Upper lobe of left lung (tissue), 4 donors: ENCODE data around the gene FBXL7.

Experiments used
- POLR2A ChIP-seq, 4 donors: fragments of 450-650 bp; IDR thresholded peaks; one replicate each; pipeline ENCODE4 v1.5.1; 2016 to 2017; ENCODE audit warnings: antibody characterized with exemption in 4 of 4, mild to moderate bottlenecking in 2 of 4
- TF ChIP-seq, protein P1 (sequence below), 6 experiments: fragments of 450-650 bp in 4 of 6; fragments of 200-600 bp in 2 of 6; sonication (generic) in 2 of 6; IDR thresholded peaks; one replicate each; pipeline ENCODE4 v1.5.1; 2016 to 2019; ENCODE audit warnings: antibody characterized with exemption in 6 of 6

DNA sequence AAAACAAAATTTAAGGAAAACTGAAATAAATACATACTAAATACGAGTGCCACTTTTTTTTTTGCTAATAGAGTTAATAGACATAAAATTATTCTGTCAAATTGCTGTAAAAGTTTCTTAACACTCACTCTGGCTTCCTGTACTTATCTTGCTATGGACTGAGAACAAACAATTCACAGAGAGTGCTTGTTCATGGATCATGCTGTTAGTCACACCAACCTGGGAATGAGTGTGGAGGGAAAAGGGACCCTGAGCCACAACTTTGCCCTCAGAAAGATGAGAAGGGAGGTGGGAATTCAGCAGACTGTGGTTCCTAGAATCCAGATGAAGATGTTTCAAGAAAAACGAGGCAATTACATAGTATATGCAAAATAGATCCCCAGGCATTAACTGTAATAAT is 246.9 kb downstream of the FBXL7 start:
- TF ChIP-seq, protein P1, sequence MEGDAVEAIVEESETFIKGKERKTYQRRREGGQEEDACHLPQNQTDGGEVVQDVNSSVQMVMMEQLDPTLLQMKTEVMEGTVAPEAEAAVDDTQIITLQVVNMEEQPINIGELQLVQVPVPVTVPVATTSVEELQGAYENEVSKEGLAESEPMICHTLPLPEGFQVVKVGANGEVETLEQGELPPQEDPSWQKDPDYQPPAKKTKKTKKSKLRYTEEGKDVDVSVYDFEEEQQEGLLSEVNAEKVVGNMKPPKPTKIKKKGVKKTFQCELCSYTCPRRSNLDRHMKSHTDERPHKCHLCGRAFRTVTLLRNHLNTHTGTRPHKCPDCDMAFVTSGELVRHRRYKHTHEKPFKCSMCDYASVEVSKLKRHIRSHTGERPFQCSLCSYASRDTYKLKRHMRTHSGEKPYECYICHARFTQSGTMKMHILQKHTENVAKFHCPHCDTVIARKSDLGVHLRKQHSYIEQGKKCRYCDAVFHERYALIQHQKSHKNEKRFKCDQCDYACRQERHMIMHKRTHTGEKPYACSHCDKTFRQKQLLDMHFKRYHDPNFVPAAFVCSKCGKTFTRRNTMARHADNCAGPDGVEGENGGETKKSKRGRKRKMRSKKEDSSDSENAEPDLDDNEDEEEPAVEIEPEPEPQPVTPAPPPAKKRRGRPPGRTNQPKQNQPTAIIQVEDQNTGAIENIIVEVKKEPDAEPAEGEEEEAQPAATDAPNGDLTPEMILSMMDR (IDR thresholded peaks at IDR 0.05) = no peak
- no peak for TF ChIP-seq POLR2A (IDR thresholded peaks at IDR 0.05)
